Activated naive CD8-positive, alpha-beta T cell treated with anti-CD3 and anti-CD28 coated beads, Interleukin-2, amount 50 U/mL, for 24 hours (primary cell): Measurements from ENCODE around the gene MS4A15.
"Not testable (repeated sequence)": the region's sequence is repeated elsewhere in the genome, so short reads cannot be mapped to it uniquely, and the experiment has no call there.

ENCODE experiments used
- ATAC-seq: fragments of 150-1000 bp; cut with Tn5 transposase; one replicate; pipeline ENCODE4 v1.10.0; 2021
- DNase-seq: peaks from one replicate; pipeline ENCODE4 v3.0.0; 2021
- H3K27ac Mint-ChIP-seq: one replicate; pipeline ENCODE4 v1.8.0; 2021; ENCODE audit warnings: mild to moderate bottlenecking, mixed read lengths
- H3K27me3 Mint-ChIP-seq: one replicate; pipeline ENCODE4 v1.8.0; 2021; ENCODE audit warnings: mixed read lengths
- H3K36me3 Mint-ChIP-seq: one replicate; pipeline ENCODE4 v1.8.0; 2021; ENCODE audit warnings: low read depth, mixed read lengths
- H3K4me1 Mint-ChIP-seq: one replicate; pipeline ENCODE4 v1.8.0; 2021; ENCODE audit warnings: mixed read lengths
- H3K4me3 Mint-ChIP-seq: one replicate; pipeline ENCODE4 v1.8.0; 2021; ENCODE audit warnings: mild to moderate bottlenecking, moderate library complexity, mixed read lengths
- H3K9me3 Mint-ChIP-seq: one replicate; pipeline ENCODE4 v1.8.0; 2021; ENCODE audit warnings: mixed read lengths

MS4A15 gene

GRCh38 chr11:60741421-60741820, 15.2 kb upstream of the MS4A15 start:
- Mint-ChIP-seq H3K9me3 (no peaks in the 10 kb centered on the region), H3K27ac (no peak overlapping the region), H3K36me3 (no peaks in the 10 kb centered on the region), H3K4me1 (no peaks in the 10 kb centered on the region), H3K4me3 (no peak overlapping the region), H3K27me3 (peaks cover 4% of the 10 kb centered on the region)
- ATAC-seq = no peak
- no peak for DNase-seq

GRCh38 chr11:60743058-60743457, 13.6 kb upstream of the MS4A15 start:
- Mint-ChIP-seq H3K27me3 (peaks cover 4% of the 10 kb centered on the region), H3K36me3 (no peaks in the 10 kb centered on the region), H3K9me3 (peaks cover 5% of the 10 kb centered on the region), H3K27ac (no peak overlapping the region), H3K4me1 (no peaks in the 10 kb centered on the region), H3K4me3 (no peak overlapping the region)
- no peak for DNase-seq
- ATAC-seq = no peak

GRCh38 chr11:60744114-60744513, 12.6 kb upstream of the MS4A15 start:
- no peak overlapping the region for H3K4me3 Mint-ChIP-seq
- H3K36me3 Mint-ChIP-seq = no peaks in the 10 kb centered on the region
- no peaks in the 10 kb centered on the region for H3K4me1 Mint-ChIP-seq
- peaks cover 5% of the 10 kb centered on the region for H3K9me3 Mint-ChIP-seq
- ATAC-seq (no peak), DNase-seq (no peak)
- no peak overlapping the region for H3K27ac Mint-ChIP-seq
- peaks cover 4% of the 10 kb centered on the region for H3K27me3 Mint-ChIP-seq

GRCh38 chr11:60747359-60747873, 9.3 kb upstream of the MS4A15 start:
- Mint-ChIP-seq H3K27me3 (peaks cover 13% of the 10 kb centered on the region), H3K9me3 (peaks cover 5% of the 10 kb centered on the region), H3K36me3 (no peaks in the 10 kb centered on the region), H3K27ac (no peak overlapping the region), H3K4me3 (no peak overlapping the region), H3K4me1 (no peaks in the 10 kb centered on the region)
- no peak for DNase-seq
- no peak for ATAC-seq

GRCh38 chr11:60748225-60748624, 8.4 kb upstream of the MS4A15 start:
- H3K4me3 Mint-ChIP-seq = no peak overlapping the region
- DNase-seq (no peak), ATAC-seq (no peak)
- H3K9me3 Mint-ChIP-seq = peaks cover 5% of the 10 kb centered on the region
- H3K27ac Mint-ChIP-seq = no peak overlapping the region
- H3K36me3 Mint-ChIP-seq = no peaks in the 10 kb centered on the region
- peaks cover 13% of the 10 kb centered on the region for H3K27me3 Mint-ChIP-seq
- H3K4me1 Mint-ChIP-seq = no peaks in the 10 kb centered on the region

GRCh38 chr11:60748821-60749220, 7.8 kb upstream of the MS4A15 start:
- DNase-seq = no peak
- ATAC-seq = no peak
- H3K27ac Mint-ChIP-seq = no peak overlapping the region
- H3K36me3 Mint-ChIP-seq = no peaks in the 10 kb centered on the region
- H3K27me3 Mint-ChIP-seq = peaks cover 13% of the 10 kb centered on the region
- no peaks in the 10 kb centered on the region for H3K4me1 Mint-ChIP-seq
- H3K9me3 Mint-ChIP-seq = peaks cover 5% of the 10 kb centered on the region
- H3K4me3 Mint-ChIP-seq = no peak overlapping the region

GRCh38 chr11:60750911-60751310, 5.8 kb upstream of the MS4A15 start:
- H3K36me3 Mint-ChIP-seq = no peaks in the 10 kb centered on the region
- H3K9me3 Mint-ChIP-seq = peaks cover 5% of the 10 kb centered on the region
- H3K27me3 Mint-ChIP-seq = peaks cover 11% of the 10 kb centered on the region
- ATAC-seq (no peak), DNase-seq (no peak)
- no peak overlapping the region for H3K4me3 Mint-ChIP-seq
- H3K27ac Mint-ChIP-seq = no peak overlapping the region
- no peaks in the 10 kb centered on the region for H3K4me1 Mint-ChIP-seq

- Mint-ChIP-seq H3K27ac (no peak overlapping the region), H3K4me3 (no peak overlapping the region), H3K27me3 (peaks cover 19% of the 10 kb centered on the region), H3K4me1 (no peaks in the 10 kb centered on the region), H3K9me3 (no peaks in the 10 kb centered on the region), H3K36me3 (no peaks in the 10 kb centered on the region)
- DNase-seq (no peak), ATAC-seq (no peak)
Measured at GRCh38 chr11:60753309-60753708, 3.4 kb upstream of the MS4A15 start.

GRCh38 chr11:60754887-60755286, 1.8 kb upstream of the MS4A15 start:
- H3K27ac Mint-ChIP-seq = no peak overlapping the region
- H3K9me3 Mint-ChIP-seq = no peaks in the 10 kb centered on the region
- no peak for DNase-seq
- peaks cover 29% of the 10 kb centered on the region for H3K27me3 Mint-ChIP-seq
- no peak for ATAC-seq
- no peaks in the 10 kb centered on the region for H3K4me1 Mint-ChIP-seq
- H3K36me3 Mint-ChIP-seq = no peaks in the 10 kb centered on the region
- H3K4me3 Mint-ChIP-seq = no peak overlapping the region

GRCh38 chr11:60757231-60757800, 649 bp downstream of the MS4A15 start:
- no peaks in the 10 kb centered on the region for H3K36me3 Mint-ChIP-seq
- DNase-seq (no peak), ATAC-seq (no peak)
- H3K27me3 Mint-ChIP-seq = peaks cover 34% of the 10 kb centered on the region
- H3K9me3 Mint-ChIP-seq = no peaks in the 10 kb centered on the region
- H3K4me3 Mint-ChIP-seq = no peak overlapping the region
- H3K4me1 Mint-ChIP-seq = no peaks in the 10 kb centered on the region
- H3K27ac Mint-ChIP-seq = no peak overlapping the region

- not testable (repeated sequence) for H3K4me1 Mint-ChIP-seq, H3K36me3 Mint-ChIP-seq
Measured at GRCh38 chr11:60758671-60759070, 2.0 kb downstream of the MS4A15 start.

GRCh38 chr11:60759438-60760225, 3.0 kb downstream of the MS4A15 start:
- not testable (repeated sequence) for H3K4me1 Mint-ChIP-seq

More at GRCh38 chr11:60758671-60759070, 2.0 kb downstream of the MS4A15 start:
- ATAC-seq, H3K4me3 Mint-ChIP-seq, DNase-seq, H3K27ac Mint-ChIP-seq, H3K9me3 Mint-ChIP-seq: not testable (repeated sequence)
- H3K27me3 Mint-ChIP-seq = peaks cover 33% of the 10 kb centered on the region

GRCh38 chr11:60761436-60762190, 4.9 kb downstream of the MS4A15 start:
- H3K36me3 Mint-ChIP-seq = no peaks in the 10 kb centered on the region
- H3K9me3 Mint-ChIP-seq = no peaks in the 10 kb centered on the region
- H3K27ac Mint-ChIP-seq = no peak overlapping the region
- H3K27me3 Mint-ChIP-seq = peaks cover 36% of the 10 kb centered on the region
- DNase-seq = no peak
- no peak for ATAC-seq
- H3K4me1 Mint-ChIP-seq = peaks cover 10% of the 10 kb centered on the region
- H3K4me3 Mint-ChIP-seq = no peak overlapping the region

More at GRCh38 chr11:60759438-60760225, 3.0 kb downstream of the MS4A15 start:
- DNase-seq, H3K27ac Mint-ChIP-seq, H3K36me3 Mint-ChIP-seq, H3K9me3 Mint-ChIP-seq, ATAC-seq, H3K4me3 Mint-ChIP-seq: not testable (repeated sequence)
- H3K27me3 Mint-ChIP-seq = peaks cover 33% of the 10 kb centered on the region

GRCh38 chr11:60762851-60763691, 6.4 kb downstream of the MS4A15 start:
- Mint-ChIP-seq H3K4me3 (no peak overlapping the region), H3K36me3 (no peaks in the 10 kb centered on the region), H3K27me3 (peaks cover 31% of the 10 kb centered on the region), H3K27ac (no peak overlapping the region), H3K9me3 (no peaks in the 10 kb centered on the region), H3K4me1 (peaks cover 10% of the 10 kb centered on the region)
- no peak for DNase-seq
- no peak for ATAC-seq
